ENCODE data around the gene AMIGO1.

DNA sequence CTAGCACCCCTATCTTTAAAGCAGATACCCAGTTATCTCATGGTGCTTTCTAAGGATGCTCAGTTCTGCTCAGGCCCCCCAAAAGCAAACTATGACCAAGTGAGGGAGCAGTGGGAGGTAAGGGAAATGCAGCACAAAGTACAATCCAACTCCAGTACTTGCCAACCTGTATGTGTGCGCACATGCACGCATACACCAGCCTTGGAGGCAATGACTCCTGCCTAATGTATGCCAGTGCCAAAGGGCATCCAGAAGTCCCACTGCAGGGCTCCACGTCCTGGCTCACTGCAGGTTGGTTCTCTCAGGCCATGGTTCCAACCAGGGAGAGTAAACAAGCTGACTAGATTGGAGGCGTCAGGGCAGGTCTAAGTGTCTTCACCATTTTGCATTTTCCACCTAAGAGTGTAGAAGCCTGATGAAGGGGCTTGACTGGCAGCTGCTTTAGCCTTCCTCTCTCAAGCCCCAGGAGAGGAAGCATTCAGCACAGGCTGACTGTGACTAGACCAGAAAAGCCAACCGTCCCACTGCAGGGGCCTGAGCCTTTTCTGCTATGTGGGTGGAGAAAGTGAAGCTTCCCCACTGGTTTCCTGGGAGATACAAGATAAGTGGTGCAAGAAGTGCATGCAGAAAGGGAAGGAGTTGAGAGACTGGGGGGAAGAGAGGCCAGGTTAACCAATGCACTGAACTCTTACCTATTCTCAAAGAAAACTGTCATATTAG is 7.7 kb downstream of the AMIGO1 start:
- TF ChIP-seq, protein P1, sequence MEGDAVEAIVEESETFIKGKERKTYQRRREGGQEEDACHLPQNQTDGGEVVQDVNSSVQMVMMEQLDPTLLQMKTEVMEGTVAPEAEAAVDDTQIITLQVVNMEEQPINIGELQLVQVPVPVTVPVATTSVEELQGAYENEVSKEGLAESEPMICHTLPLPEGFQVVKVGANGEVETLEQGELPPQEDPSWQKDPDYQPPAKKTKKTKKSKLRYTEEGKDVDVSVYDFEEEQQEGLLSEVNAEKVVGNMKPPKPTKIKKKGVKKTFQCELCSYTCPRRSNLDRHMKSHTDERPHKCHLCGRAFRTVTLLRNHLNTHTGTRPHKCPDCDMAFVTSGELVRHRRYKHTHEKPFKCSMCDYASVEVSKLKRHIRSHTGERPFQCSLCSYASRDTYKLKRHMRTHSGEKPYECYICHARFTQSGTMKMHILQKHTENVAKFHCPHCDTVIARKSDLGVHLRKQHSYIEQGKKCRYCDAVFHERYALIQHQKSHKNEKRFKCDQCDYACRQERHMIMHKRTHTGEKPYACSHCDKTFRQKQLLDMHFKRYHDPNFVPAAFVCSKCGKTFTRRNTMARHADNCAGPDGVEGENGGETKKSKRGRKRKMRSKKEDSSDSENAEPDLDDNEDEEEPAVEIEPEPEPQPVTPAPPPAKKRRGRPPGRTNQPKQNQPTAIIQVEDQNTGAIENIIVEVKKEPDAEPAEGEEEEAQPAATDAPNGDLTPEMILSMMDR (IDR thresholded peaks at IDR 0.05): no peak
- TF ChIP-seq POLR2A (IDR thresholded peaks at IDR 0.05): no peak

Measured in adrenal gland (tissue), 5 donors.